AG04449 (cell line): Measurements from ENCODE around the gene RBM33.

ENCODE experiments used
- CTCF ChIA-PET: fragments of 350-600 bp; formaldehyde crosslinking; extraction: SDS; loops from one replicate; lab custom pipeline; 2021; ENCODE audit warnings: antibody characterized with exemption; lab: Yijun Ruan, JAX
- POLR2A ChIA-PET: fragments of 400-600, 350-600 bp; formaldehyde crosslinking; extraction: SDS; loops from one replicate; lab custom pipeline; 2020; ENCODE audit warnings: antibody characterized with exemption, inconsistent platforms; lab: Yijun Ruan, JAX
- DNase-seq: peaks from one replicate; pipeline ENCODE4 v3.0.0-alpha.2; 2010; ENCODE audit warnings: low read depth, low spot score
- H3K4me3 ChIP-seq: 2 replicates; pipeline ENCODE4 v1.5.1; 2011; ENCODE audit warnings: low read depth, mild to moderate bottlenecking, control low read depth, low read length
- TF ChIP-seq, protein P1 (sequence below): IDR thresholded peaks from one replicate; pipeline ENCODE4 v1.5.1; 2011; ENCODE audit warnings: mild to moderate bottlenecking, moderate library complexity, low read length, control low read depth, inconsistent platforms; ENCODE audit not compliant: insufficient read depth; ENCODE audit errors: missing control alignments

The RBM33 gene

DNA sequence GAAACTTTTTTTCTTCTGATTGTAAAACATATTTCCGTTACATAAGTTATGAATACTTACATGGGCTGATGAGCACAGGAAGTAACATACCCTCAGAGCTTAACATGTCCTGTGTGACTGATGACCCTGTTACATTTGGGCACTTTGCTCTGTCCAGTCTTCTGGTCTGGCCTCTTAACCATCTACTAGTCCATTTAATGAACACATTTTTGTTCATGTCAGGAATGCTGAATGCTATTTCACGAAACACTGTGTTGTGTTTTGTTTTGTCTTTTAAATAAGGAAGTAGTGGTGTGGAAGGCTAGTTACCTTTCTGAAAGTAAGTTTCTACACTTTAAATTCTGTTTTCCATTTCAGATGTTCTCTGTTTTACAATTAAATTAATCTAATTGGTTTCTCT is 77.7 kb downstream of the RBM33 start:
- POLR2A ChIA-PET = no interaction called here

GRCh38 chr7:155722936-155723335 is 78.5 kb downstream of the RBM33 start:
- TF ChIP-seq, protein P1, sequence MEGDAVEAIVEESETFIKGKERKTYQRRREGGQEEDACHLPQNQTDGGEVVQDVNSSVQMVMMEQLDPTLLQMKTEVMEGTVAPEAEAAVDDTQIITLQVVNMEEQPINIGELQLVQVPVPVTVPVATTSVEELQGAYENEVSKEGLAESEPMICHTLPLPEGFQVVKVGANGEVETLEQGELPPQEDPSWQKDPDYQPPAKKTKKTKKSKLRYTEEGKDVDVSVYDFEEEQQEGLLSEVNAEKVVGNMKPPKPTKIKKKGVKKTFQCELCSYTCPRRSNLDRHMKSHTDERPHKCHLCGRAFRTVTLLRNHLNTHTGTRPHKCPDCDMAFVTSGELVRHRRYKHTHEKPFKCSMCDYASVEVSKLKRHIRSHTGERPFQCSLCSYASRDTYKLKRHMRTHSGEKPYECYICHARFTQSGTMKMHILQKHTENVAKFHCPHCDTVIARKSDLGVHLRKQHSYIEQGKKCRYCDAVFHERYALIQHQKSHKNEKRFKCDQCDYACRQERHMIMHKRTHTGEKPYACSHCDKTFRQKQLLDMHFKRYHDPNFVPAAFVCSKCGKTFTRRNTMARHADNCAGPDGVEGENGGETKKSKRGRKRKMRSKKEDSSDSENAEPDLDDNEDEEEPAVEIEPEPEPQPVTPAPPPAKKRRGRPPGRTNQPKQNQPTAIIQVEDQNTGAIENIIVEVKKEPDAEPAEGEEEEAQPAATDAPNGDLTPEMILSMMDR = no peak
- H3K4me3 ChIP-seq = no peak overlapping the region
- CTCF ChIA-PET = interaction anchor here (1.6 to 1.8 kb wide), 2 partner anchors 18 to 124 kb away, joined by 3 to 10 read pairs; no protein-coding TSS in a partner anchor
- POLR2A ChIA-PET = no interaction called here
- no peak for DNase-seq

More for the DNA sequence above, 77.7 kb downstream of the RBM33 start:
- TF ChIP-seq, protein P1 = no peak
- DNase-seq = no peak
- CTCF ChIA-PET = interaction anchor here (1.8 kb wide), 1 partner anchor 123 kb away, joined by 10 read pairs; no protein-coding TSS in a partner anchor
- H3K4me3 ChIP-seq = no peak overlapping the region

DNA sequence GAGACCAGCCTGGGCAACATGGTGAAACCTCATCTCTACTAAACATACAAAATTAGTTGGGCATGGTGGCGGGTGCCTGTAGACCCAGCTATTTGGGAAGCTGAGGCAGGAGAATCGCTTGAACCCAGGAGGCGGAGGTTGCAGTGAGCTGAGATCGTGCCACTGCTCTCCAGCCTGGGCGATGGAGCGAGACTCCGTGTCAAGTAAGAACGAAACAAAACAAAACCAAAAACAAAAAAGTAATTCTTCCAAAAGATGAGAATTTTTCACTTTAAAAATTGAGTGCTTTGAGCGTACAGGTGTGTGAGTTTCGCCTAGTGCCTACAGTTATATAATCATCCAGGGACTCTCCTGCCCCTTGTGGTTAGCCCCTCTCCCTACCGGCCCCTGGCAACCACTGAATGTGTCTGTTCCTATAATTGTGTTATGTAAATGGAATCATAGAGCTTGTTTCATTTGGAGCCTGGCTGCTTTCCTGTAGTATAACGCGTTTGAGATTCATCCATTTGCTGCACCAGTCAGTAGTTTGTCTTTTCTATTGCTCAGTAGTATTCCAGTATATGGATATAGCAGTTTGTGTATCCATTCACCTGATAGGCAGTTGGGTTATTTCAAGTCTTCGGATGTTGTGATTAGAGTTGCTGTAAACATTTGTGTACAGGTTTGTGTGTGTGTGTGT is 80.0 kb downstream of the RBM33 start:
- TF ChIP-seq, protein P1 = no peak
- DNase-seq = no peak
- ChIA-PET POLR2A (no interaction called here), CTCF (interaction anchor here (0.9 to 1.3 kb wide), 2 partner anchors 11 to 125 kb away, joined by 3 read pairs; no protein-coding TSS in a partner anchor)
- H3K4me3 ChIP-seq = no peak overlapping the region

- ChIA-PET POLR2A (no interaction called here), CTCF (interaction anchor here (0.9 to 1.3 kb wide), 2 partner anchors 10 to 126 kb away, joined by 3 read pairs; no protein-coding TSS in a partner anchor)
- no peak overlapping the region for H3K4me3 ChIP-seq
- no peak for DNase-seq
- TF ChIP-seq, protein P1 = no peak
These were observed 80.5 kb downstream of the RBM33 start for GRCh38 chr7:155725006-155725355.

DNA sequence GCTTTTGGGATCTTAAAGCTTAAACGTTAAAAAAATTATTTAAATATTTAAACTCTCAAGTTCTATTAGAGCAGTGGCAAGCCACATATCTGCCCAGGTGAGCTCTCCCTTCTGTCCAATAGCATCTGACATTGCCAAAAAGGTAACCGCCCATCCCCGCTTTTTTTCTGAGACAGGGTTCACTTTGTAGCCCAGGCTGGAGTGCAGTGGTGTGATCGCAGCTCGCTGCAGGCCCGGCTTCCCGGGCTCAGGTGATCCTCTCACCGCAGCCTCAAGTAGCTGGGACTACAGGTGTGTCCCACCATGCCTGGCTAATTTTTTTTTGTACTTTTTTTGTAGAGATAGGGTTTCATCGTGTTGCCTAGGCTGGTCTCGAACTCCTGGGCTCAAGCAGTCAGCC is 83.2 kb downstream of the RBM33 start:
- H3K4me3 ChIP-seq = no peak overlapping the region
- POLR2A ChIA-PET = no interaction called here
- TF ChIP-seq, protein P1 = no peak
- CTCF ChIA-PET = interaction anchor here (1.5 to 2.4 kb wide), 3 partner anchors 9 to 129 kb away, joined by 4 to 11 read pairs (median 6); no protein-coding TSS in a partner anchor
- DNase-seq = no peak

DNA sequence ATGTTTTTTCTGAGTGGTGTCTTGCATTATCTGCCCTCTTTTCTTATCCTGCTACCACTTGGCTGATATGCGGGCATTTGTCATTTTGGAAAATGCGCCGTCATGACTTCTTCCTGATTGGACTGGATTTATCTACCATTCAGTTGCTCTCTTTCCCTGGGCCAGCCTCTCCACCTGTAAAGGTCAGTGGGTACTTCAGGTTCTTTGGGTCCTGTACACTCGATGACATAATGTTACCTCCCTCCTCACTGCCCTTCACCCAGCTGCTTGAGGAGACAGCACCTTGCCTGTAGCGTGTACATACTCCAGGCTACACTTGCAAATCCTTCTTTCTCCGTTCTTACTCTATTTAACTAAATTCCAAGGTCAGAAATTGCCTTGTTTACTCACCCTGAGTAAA is 83.7 kb downstream of the RBM33 start:
- no peak for DNase-seq
- ChIA-PET CTCF (interaction anchor here (1.8 to 2.4 kb wide), 2 partner anchors 12 to 129 kb away, joined by 4 to 11 read pairs; no protein-coding TSS in a partner anchor), POLR2A (no interaction called here)
- TF ChIP-seq, protein P1 = no peak
- H3K4me3 ChIP-seq = no peak overlapping the region
